Right atrium auricular region (tissue), 2 donors: ENCODE data around the gene OTOGL. TPM values are rescaled to one million over a fixed set of nuclear protein-coding genes. Genes with fewer than 3 reads are reported as not detected.
A peak's percentile ranks its signal among the peaks of the same experiment; 100 is the strongest.

Source experiments
- DNase-seq: peaks from one replicate; pipeline ENCODE4 v3.0.0-alpha.2; 2019; ENCODE audit warnings: low spot score
- H3K27ac ChIP-seq, 2 donors: fragments of 200-600 bp; sonication (generic); 1 replicate in 1 of 2; 2 replicates in 1 of 2; pipeline ENCODE4 v1.5.1; 2016 to 2019
- H3K27me3 ChIP-seq, 2 donors: fragments of 200-600 bp; sonication (generic); one replicate each; pipeline versions ENCODE4 v1.5.1 to v1.6.0; 2017 to 2019
- H3K36me3 ChIP-seq: fragments of 200-600 bp; sonication (generic); one replicate; pipeline ENCODE4 v1.5.1; 2016
- H3K4me1 ChIP-seq, 2 donors: fragments of 200-600 bp; sonication (generic); one replicate each; pipeline versions ENCODE4 v1.5.1 to v1.6.0; 2017 to 2019
- H3K4me3 ChIP-seq, 2 donors: fragments of 200-600 bp; sonication (generic); 1 replicate in 1 of 2; 2 replicates in 1 of 2; pipeline ENCODE4 v1.5.1; 2017 to 2019; ENCODE audit warnings: mild to moderate bottlenecking in 1 of 2, moderate library complexity in 1 of 2
- H3K9me3 ChIP-seq, 2 donors: fragments of 200-600 bp; sonication (generic); one replicate each; pipeline ENCODE4 v1.5.1; 2019
- total RNA-seq, 2 donors: library from RNA; depleted of rRNA; stranded (reverse); fragments of >200 nt; gene quantifications; one replicate each; pipeline ENCODE4 v1.1.0, GENCODE V29; 2016
- TF ChIP-seq, protein P1 (sequence below), 2 donors: fragments of 200-600 bp; sonication (generic); IDR thresholded peaks; one replicate each; pipeline ENCODE4 v1.5.1; 2019; ENCODE audit warnings: antibody characterized with exemption in 2 of 2

OTOGL gene
- total RNA-seq, 2 donors from 2014 or later: 7.6 to 10.9 TPM

DNA sequence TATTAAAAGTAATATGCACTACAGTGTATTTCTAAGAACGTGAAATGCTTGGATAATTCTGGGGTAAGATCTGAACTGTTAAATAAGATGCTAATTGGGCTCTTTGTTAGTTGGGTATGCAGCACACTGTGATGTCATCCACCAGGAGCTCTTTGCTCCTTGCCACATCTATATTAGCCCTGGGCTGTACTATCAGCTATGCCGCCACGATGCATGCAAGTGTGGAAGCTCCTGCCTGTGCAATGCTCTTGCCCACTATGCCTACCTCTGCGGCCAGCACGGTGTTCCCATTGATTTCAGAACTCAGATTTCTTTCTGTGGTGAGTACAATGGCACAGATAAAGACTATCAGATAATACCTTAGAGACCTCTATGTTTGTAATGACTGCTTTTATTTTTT lies 165.6 kb downstream of the OTOGL start:
- H3K9me3 ChIP-seq: no peaks in the 10 kb centered on the region
- H3K4me3 ChIP-seq: no peak overlapping the region
- no peaks in the 10 kb centered on the region for H3K36me3 ChIP-seq
- H3K4me1 ChIP-seq: peaks cover 0 to 3% of the 10 kb centered on the region in 2 donors
- H3K27ac ChIP-seq: no peak overlapping the region
- TF ChIP-seq, protein P1, sequence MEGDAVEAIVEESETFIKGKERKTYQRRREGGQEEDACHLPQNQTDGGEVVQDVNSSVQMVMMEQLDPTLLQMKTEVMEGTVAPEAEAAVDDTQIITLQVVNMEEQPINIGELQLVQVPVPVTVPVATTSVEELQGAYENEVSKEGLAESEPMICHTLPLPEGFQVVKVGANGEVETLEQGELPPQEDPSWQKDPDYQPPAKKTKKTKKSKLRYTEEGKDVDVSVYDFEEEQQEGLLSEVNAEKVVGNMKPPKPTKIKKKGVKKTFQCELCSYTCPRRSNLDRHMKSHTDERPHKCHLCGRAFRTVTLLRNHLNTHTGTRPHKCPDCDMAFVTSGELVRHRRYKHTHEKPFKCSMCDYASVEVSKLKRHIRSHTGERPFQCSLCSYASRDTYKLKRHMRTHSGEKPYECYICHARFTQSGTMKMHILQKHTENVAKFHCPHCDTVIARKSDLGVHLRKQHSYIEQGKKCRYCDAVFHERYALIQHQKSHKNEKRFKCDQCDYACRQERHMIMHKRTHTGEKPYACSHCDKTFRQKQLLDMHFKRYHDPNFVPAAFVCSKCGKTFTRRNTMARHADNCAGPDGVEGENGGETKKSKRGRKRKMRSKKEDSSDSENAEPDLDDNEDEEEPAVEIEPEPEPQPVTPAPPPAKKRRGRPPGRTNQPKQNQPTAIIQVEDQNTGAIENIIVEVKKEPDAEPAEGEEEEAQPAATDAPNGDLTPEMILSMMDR (IDR thresholded peaks at IDR 0.05): no peak
- no peak for DNase-seq
- no peaks in the 10 kb centered on the region for H3K27me3 ChIP-seq

DNA sequence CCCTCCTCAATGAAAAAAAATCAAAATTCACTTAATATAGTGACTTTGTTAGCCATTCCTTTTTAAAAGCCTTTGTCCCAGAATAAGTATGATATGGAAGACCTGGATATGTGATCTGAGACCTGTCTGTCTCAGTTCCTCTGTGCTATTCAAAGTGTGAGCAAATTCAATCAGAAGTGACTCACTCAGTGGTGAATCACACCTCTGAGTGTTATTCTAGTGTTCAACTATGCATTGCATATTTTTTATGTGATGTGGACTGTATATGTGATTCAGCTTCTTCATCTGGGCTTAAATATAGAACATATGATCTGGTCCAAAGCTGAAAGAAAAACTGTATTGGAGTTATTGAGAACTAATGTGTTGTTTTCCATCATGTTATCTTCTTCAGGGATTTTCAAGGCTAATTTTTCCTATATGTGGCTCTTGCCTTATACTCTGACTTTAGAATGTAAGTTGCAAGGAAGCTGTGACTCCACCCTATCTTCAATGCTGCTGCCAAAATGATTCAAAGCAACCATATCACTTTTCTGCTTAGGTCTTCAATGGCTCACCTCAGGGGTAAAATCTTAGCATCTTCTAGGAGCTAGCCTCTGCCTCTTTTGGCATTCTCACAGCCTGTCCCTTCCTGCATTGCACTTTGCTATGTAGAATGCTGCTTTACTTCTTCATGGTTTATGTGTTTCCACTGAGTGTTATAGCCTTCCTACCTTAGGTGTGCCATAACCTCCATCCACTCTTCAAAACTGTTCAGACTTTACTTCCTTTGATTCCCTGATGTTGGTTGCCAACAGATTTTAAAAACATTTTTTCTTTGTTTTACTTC lies 169.8 kb downstream of the OTOGL start:
- Histone ChIP-seq H3K4me3 (no peak overlapping the region), H3K9me3 (no peaks in the 10 kb centered on the region), H3K4me1 (peaks cover 0 to 3% of the 10 kb centered on the region in 2 donors), H3K27ac (peak overlapping the region in 1 of 2 donors; percentile 18), H3K27me3 (no peaks in the 10 kb centered on the region), H3K36me3 (no peaks in the 10 kb centered on the region)
- no peak for DNase-seq
- TF ChIP-seq, protein P1 (IDR thresholded peaks at IDR 0.05): no peak

DNA sequence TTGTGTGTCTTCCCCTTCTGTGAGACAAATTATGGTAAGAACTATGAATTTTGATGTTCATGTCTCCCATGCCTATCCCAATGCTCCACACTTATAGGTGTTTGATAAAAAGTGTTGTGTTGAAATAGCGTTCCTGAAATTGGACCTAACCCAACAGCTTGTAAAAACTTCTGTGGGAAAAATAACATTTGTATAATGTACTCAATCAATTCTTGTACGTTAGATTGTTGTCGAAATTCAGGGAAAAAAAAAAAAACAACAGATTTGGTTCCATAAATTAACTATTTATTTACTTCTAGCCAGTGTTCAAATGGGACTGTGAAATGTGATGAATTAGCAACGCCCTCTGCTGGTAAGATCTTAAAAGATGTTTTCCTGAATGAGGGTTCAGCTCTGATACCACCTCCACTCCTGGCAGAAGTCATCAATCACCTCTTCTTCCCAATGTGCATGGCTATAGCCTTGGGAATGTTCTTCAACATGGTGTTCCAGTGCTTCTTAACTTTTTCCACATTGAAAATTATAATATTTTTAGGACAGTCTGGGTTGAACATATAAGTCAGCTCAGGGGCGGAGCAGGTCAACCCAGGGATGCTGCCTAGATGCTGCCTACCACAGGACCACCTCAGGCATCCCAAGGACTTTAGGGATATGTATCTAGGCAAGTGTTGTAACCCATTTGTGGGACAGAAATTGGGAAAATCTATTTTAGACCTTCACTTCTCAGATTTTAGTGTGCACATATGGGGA lies 170.6 kb downstream of the OTOGL start:
- H3K4me3 ChIP-seq: no peak overlapping the region
- H3K4me1 ChIP-seq: peaks cover 0 to 3% of the 10 kb centered on the region in 2 donors
- no peaks in the 10 kb centered on the region for H3K9me3 ChIP-seq
- no peak overlapping the region for H3K27ac ChIP-seq
- no peaks in the 10 kb centered on the region for H3K36me3 ChIP-seq
- H3K27me3 ChIP-seq: no peaks in the 10 kb centered on the region
- TF ChIP-seq, protein P1 (IDR thresholded peaks at IDR 0.05): peak; percentile 34 to 79
- DNase-seq: no peak

DNA sequence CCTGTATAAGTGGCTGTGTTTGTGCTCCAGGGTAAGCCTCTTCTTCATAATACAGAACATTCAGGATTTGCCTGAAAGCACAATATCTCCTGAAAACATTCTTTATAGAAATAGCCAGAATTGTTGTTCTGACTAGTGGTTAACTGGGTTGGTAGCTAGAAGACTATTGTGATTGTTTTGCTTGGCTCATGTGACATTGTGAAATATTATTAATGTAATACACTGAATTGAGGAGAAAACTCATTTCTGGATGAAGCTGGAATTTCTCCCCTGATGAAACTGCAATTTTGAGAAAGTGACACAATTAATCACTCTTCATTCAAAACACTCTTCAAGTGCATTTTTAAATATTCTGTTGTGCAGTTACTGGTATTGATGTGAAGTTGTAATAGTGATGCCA lies 172.4 kb downstream of the OTOGL start:
- H3K4me1 ChIP-seq: peaks cover 0 to 3% of the 10 kb centered on the region in 2 donors
- TF ChIP-seq, protein P1 (IDR thresholded peaks at IDR 0.05): no peak
- H3K4me3 ChIP-seq: no peak overlapping the region
- no peaks in the 10 kb centered on the region for H3K9me3 ChIP-seq
- no peaks in the 10 kb centered on the region for H3K36me3 ChIP-seq
- H3K27ac ChIP-seq: no peak overlapping the region
- DNase-seq: no peak
- H3K27me3 ChIP-seq: no peaks in the 10 kb centered on the region

DNA sequence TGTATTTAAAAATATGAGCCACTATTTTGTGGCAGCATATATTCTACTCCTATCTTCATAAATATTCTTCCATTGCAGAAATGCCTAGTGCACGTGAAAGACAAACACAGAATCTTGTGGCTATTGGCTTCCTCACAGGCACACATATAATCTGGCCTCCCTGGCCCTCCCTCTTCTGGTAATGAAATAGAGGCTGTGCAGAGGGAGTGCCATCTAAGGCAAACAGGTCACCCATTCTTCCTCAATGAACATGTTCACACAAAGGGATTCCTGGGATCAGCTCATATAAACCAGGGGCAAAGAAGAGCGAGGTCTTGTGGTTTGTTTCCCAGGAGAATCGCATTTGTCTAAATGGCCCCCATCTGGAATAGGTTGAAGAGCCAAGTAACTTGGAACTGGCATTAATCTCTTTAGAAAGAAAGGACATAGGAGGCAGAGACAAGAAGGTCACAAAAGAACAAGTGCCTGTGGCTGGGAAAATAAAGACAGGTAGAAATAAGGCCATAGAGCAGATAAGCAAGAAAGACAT lies 173.1 kb downstream of the OTOGL start:
- no peaks in the 10 kb centered on the region for H3K9me3 ChIP-seq
- TF ChIP-seq, protein P1 (IDR thresholded peaks at IDR 0.05): no peak
- H3K36me3 ChIP-seq: no peaks in the 10 kb centered on the region
- H3K27ac ChIP-seq: no peak overlapping the region
- peaks cover 0 to 3% of the 10 kb centered on the region in 2 donors for H3K4me1 ChIP-seq
- no peak for DNase-seq
- H3K27me3 ChIP-seq: no peaks in the 10 kb centered on the region
- H3K4me3 ChIP-seq: no peak overlapping the region
